IMR-90 (cell line): ENCODE measurements around the gene ASXL1.

ENCODE experiments used
- CHD1 ChIP-seq: IDR thresholded peaks from 2 replicates; pipeline ENCODE4 v1.6.1; 2012; ENCODE audit warnings: low read depth, low read length, improper control_type of control experiment
- POLR2A ChIP-seq: IDR thresholded peaks from 2 replicates; pipeline ENCODE4 v1.6.1; 2012; ENCODE audit warnings: mild to moderate bottlenecking, low read depth, low read length
- RAD21 ChIP-seq: IDR thresholded peaks from 2 replicates; pipeline ENCODE4 v1.6.1; 2012; ENCODE audit warnings: low read length, improper control_type of control experiment
- RFX5 ChIP-seq: IDR thresholded peaks from 2 replicates; pipeline ENCODE4 v1.8.0; 2012; ENCODE audit warnings: low read depth, mild to moderate bottlenecking, low read length, moderate library complexity
- TF ChIP-seq, protein P1 (sequence below): conservative IDR thresholded peaks from 2 replicates; pipeline ENCODE4 v1.5.1; 2012; ENCODE audit warnings: mild to moderate bottlenecking, low read depth, low read length, improper control_type of control experiment

DNA sequence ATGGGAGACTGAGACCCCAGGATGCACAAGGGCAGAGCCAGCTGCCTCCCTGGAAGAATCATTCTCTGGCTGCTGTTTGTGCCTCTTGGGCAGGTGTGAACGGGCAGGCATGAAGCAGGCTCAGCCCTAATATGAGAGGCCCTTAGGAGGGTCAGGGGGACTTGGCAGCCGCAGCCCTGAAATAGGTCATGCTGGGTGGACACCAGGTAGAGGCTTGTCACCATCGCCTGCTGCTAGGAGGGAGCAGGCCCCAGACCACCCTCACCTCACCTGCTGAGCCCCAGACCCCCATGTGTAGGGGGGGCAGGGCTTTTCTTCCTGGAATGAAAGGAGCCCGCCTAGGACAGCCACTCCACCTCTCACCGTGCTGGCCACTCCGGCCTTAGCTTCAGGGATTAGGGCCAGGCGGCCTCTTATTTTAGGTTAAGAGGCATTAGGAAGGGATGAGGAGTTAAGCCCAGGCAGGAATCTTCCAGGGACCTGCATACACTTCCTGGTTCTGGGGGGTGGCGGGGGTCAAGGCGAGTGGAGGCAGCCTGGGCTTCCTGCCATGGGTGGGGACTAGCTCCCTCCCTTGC is 92.4 kb downstream of the ASXL1 start:
- TF ChIP-seq, protein P1, sequence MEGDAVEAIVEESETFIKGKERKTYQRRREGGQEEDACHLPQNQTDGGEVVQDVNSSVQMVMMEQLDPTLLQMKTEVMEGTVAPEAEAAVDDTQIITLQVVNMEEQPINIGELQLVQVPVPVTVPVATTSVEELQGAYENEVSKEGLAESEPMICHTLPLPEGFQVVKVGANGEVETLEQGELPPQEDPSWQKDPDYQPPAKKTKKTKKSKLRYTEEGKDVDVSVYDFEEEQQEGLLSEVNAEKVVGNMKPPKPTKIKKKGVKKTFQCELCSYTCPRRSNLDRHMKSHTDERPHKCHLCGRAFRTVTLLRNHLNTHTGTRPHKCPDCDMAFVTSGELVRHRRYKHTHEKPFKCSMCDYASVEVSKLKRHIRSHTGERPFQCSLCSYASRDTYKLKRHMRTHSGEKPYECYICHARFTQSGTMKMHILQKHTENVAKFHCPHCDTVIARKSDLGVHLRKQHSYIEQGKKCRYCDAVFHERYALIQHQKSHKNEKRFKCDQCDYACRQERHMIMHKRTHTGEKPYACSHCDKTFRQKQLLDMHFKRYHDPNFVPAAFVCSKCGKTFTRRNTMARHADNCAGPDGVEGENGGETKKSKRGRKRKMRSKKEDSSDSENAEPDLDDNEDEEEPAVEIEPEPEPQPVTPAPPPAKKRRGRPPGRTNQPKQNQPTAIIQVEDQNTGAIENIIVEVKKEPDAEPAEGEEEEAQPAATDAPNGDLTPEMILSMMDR = no peak
- TF ChIP-seq RAD21 = no peak
- TF ChIP-seq POLR2A = no peak
- no peak for TF ChIP-seq RFX5
- TF ChIP-seq CHD1 = no peak
